ENCODE results near the gene SWI5.

SWI5 gene

GRCh38 chr9:128252317-128253139 is 23.5 kb upstream of the SWI5 start:
- no peak for DNase-seq

GRCh38 chr9:128253140-128253990 is 22.7 kb upstream of the SWI5 start:
- no peak for DNase-seq

- DNase-seq: no peak
Measured at GRCh38 chr9:128253991-128254346, 22.1 kb upstream of the SWI5 start.

GRCh38 chr9:128254362-128254761 is 21.7 kb upstream of the SWI5 start:
- DNase-seq: no peak

GRCh38 chr9:128254855-128255759 is 21.0 kb upstream of the SWI5 start:
- DNase-seq: peak; percentile 6

GRCh38 chr9:128257086-128257825 is 18.8 kb upstream of the SWI5 start:
- no peak for DNase-seq

GRCh38 chr9:128257907-128258306 is 18.2 kb upstream of the SWI5 start:
- no peak for DNase-seq

GRCh38 chr9:128258326-128258725 is 17.8 kb upstream of the SWI5 start:
- DNase-seq: no peak

GRCh38 chr9:128259156-128259555 is 16.9 kb upstream of the SWI5 start:
- no peak for DNase-seq

- no peak for DNase-seq
Measured at GRCh38 chr9:128260340-128260739, 15.7 kb upstream of the SWI5 start.

GRCh38 chr9:128262687-128263086 is 13.4 kb upstream of the SWI5 start:
- DNase-seq: no peak

- DNase-seq: no peak
Measured at GRCh38 chr9:128265348-128265847, 10.7 kb upstream of the SWI5 start.

GRCh38 chr9:128266868-128267590 is 9.0 kb upstream of the SWI5 start:
- no peak for DNase-seq

- DNase-seq: no peak
Measured at GRCh38 chr9:128271112-128271511, 5.0 kb upstream of the SWI5 start.

GRCh38 chr9:128271512-128271911 is 4.6 kb upstream of the SWI5 start:
- no peak for DNase-seq

GRCh38 chr9:128274245-128274644 is 1.8 kb upstream of the SWI5 start:
- no peak for DNase-seq

- DNase-seq: no peak
Measured at GRCh38 chr9:128275198-128276007, 673 bp upstream of the SWI5 start, which contains the start of gene GOLGA2. GOLGA2 (minus strand) TSS chr9:128276007; CDS start chr9:128275976, 31 bp downstream.

GRCh38 chr9:128276574-128277270 is 646 bp downstream of the SWI5 start:
- DNase-seq: no peak

Data from NCI-H1694 treated with DMSO at 0.1 percent for 48 hours (cell line).